K562 (cell line): ENCODE measurements around the gene MEX3D. TPM values are rescaled to one million over a fixed set of nuclear protein-coding genes. Genes with fewer than 3 reads are reported as not detected.
A peak's percentile ranks its signal among the peaks of the same experiment; 100 is the strongest.

Source experiments
- ARNT ChIP-seq, 2 experiments: fragments of 450-650 bp; IDR thresholded peaks; 2 replicates each; pipeline ENCODE4 v1.6.1; 2016; ENCODE audit warnings: mild to moderate bottlenecking in 1 of 2
- CLOCK ChIP-seq: fragments of 250-450 bp; sonication (Bioruptor Pico); IDR thresholded peaks from 2 replicates; pipeline ENCODE4 v1.4.0; 2020; ENCODE audit warnings: mild to moderate bottlenecking, moderate library complexity, borderline replicate concordance
- DLX4 ChIP-seq: fragments of 250-450 bp; sonication (Bioruptor Pico); IDR thresholded peaks from 2 replicates; pipeline ENCODE4 v1.6.1; 2021; ENCODE audit warnings: mild to moderate bottlenecking
- ETV1 ChIP-seq: fragments of 450-650 bp; conservative IDR thresholded peaks from 2 replicates; pipeline ENCODE4 v1.6.1; 2016; ENCODE audit warnings: missing genetic modification characterization, control low read depth, low read depth, missing compliant biosample characterization
- ETV6 ChIP-seq, 3 experiments: fragments of 150-350 bp in 1 of 3; sonication (generic) in 1 of 3; formaldehyde crosslinking in 1 of 3; IDR thresholded peaks; 2 replicates each; pipeline versions ENCODE4 v1.6.1 to v1.8.0; 2014 to 2022; ENCODE audit warnings: borderline replicate concordance in 2 of 3, low read depth in 2 of 3, antibody characterized with exemption in 1 of 3, low read length in 1 of 3, mild to moderate bottlenecking in 1 of 3, missing genetic modification reagents in 1 of 3
- GABPB1 ChIP-seq: sonication (generic); formaldehyde crosslinking; IDR thresholded peaks from 2 replicates; pipeline ENCODE4 v1.8.0; 2022; ENCODE audit warnings: mild to moderate bottlenecking, missing genetic modification reagents
- IFI16 ChIP-seq: fragments of 250-450 bp; sonication (Bioruptor Pico); IDR thresholded peaks from 2 replicates; pipeline ENCODE4 v2.1.2; 2022; ENCODE audit warnings: mild to moderate bottlenecking, inconsistent platforms
- KLF13 ChIP-seq: fragments of 450-650 bp; IDR thresholded peaks from 2 replicates; pipeline ENCODE4 v1.6.1; 2016; ENCODE audit warnings: missing genetic modification characterization, low read depth, mild to moderate bottlenecking, missing compliant biosample characterization, moderate library complexity, borderline replicate concordance
- MIER1 ChIP-seq: fragments of 450-650 bp; IDR thresholded peaks from 2 replicates; pipeline ENCODE4 v1.6.1; 2016; ENCODE audit warnings: antibody characterized with exemption, mild to moderate bottlenecking, low read depth
- NR2C2 ChIP-seq, 2 experiments: fragments of 200-800 bp in 1 of 2; sonication (Bioruptor generic) in 1 of 2; sonication (generic) in 1 of 2; formaldehyde crosslinking in 1 of 2; IDR thresholded peaks; 2 replicates each; pipeline versions ENCODE4 v1.6.1 to v1.8.0; 2016 to 2022; ENCODE audit warnings: mild to moderate bottlenecking in 1 of 2, missing compliant biosample characterization in 1 of 2, missing genetic modification characterization in 1 of 2, missing genetic modification reagents in 1 of 2
- PHTF2 ChIP-seq: fragments of 250-450 bp; sonication (Bioruptor Pico); IDR thresholded peaks from 2 replicates; pipeline ENCODE4 v1.5.0; 2021; ENCODE audit warnings: mild to moderate bottlenecking
- PTBP1 ChIP-seq: fragments of 200-400 bp; formaldehyde crosslinking; IDR thresholded peaks from 2 replicates; pipeline ENCODE4 v1.6.1; 2017; ENCODE audit warnings: low read depth, low read length
- PURB ChIP-seq: sonication (generic); formaldehyde crosslinking; IDR thresholded peaks from 2 replicates; pipeline ENCODE4 v1.9.0; 2021; ENCODE audit warnings: low read depth, mild to moderate bottlenecking, missing genetic modification reagents
- RUNX1 ChIP-seq: sonication (generic); IDR thresholded peaks from 2 replicates; pipeline ENCODE4 v1.6.1; 2016; ENCODE audit warnings: antibody characterized with exemption, low read depth
- SIN3A ChIP-seq, 2 experiments: fragments of 150-350 bp in 1 of 2; IDR thresholded peaks; 2 replicates each; pipeline ENCODE4 v1.6.1; 2011 to 2016; ENCODE audit warnings: borderline replicate concordance in 2 of 2, low read depth in 2 of 2, low read length in 2 of 2, mild to moderate bottlenecking in 2 of 2, moderate library complexity in 2 of 2; ENCODE audit not compliant: control insufficient read depth in 1 of 2
- SPI1 ChIP-seq: IDR thresholded peaks from 2 replicates; pipeline ENCODE4 v1.6.1; 2011; ENCODE audit warnings: low read depth, low read length, control low read depth, borderline replicate concordance
- SRSF1 ChIP-seq: fragments of 200-400 bp; formaldehyde crosslinking; IDR thresholded peaks from 2 replicates; pipeline ENCODE4 v1.6.1; 2017; ENCODE audit warnings: mild to moderate bottlenecking, low read depth, low read length, moderate library complexity
- TGIF2 ChIP-seq: sonication (generic); formaldehyde crosslinking; IDR thresholded peaks from 2 replicates; pipeline ENCODE4 v1.8.1; 2022; ENCODE audit warnings: mild to moderate bottlenecking, missing genetic modification reagents, moderate library complexity
- TOE1 ChIP-seq, 2 experiments: fragments of 450-650 bp in 1 of 2; sonication (generic) in 1 of 2; formaldehyde crosslinking in 1 of 2; IDR thresholded peaks; 2 replicates each; pipeline versions ENCODE4 v1.7.1 to v1.8.0; 2016 to 2022; ENCODE audit warnings: borderline replicate concordance in 2 of 2, mild to moderate bottlenecking in 2 of 2, antibody characterized with exemption in 1 of 2, inconsistent platforms in 1 of 2, low read depth in 1 of 2, missing genetic modification reagents in 1 of 2, moderate library complexity in 1 of 2
- ZNF146 ChIP-seq: IDR thresholded peaks from one replicate; pipeline ENCODE4 v1.6.1; 2018; ENCODE audit warnings: missing compliant biosample characterization; ENCODE audit not compliant: unreplicated experiment
- ZNF263 ChIP-seq: sonication (generic); formaldehyde crosslinking; IDR thresholded peaks from 2 replicates; pipeline ENCODE4 v1.8.0; 2022; ENCODE audit warnings: mild to moderate bottlenecking, missing genetic modification reagents, borderline replicate concordance
- ZNF347 ChIP-seq: fragments of 450-650 bp; formaldehyde crosslinking; IDR thresholded peaks from 2 replicates; pipeline ENCODE4 v1.4.0; 2020; ENCODE audit warnings: low read depth, mild to moderate bottlenecking, moderate library complexity
- ZNF780A ChIP-seq: fragments of 250-450 bp; sonication (Bioruptor Pico); IDR thresholded peaks from 2 replicates; pipeline ENCODE4 v1.5.0; 2021; ENCODE audit warnings: mild to moderate bottlenecking
- ZSCAN29 ChIP-seq: fragments of 450-650 bp; IDR thresholded peaks from 2 replicates; pipeline ENCODE4 v1.6.1; 2017
- polyA plus RNA-seq, 8 experiments: library from polyadenylated mRNA; depleted of rRNA in 4 of 8; stranded (reverse) in 5 of 8; unstranded in 3 of 8; fragments of >200 nt; fragmentation: Nextera tagmentation in 2 of 8; fragmentation: Illumina TruSeq in 1 of 8; extraction: Ambion mirVana in 2 of 8; extraction: Trizol in 1 of 8; gene quantifications; 2 replicates each; pipeline versions ENCODE4 v1.2.1 to v1.2.3, GENCODE V29; 2011 to 2014; ENCODE audit warnings: inconsistent platforms in 1 of 8, missing spikeins in 1 of 8
- total RNA-seq, 7 experiments: library from RNA; depleted of rRNA in 6 of 7; stranded (reverse); fragments of >200 nt in 6 of 7; fragmentation: Illumina TruSeq in 2 of 7; extraction: Trizol in 2 of 7; gene quantifications; 2 replicates each; pipeline versions ENCODE4 v1.2.1 to v1.2.3, GENCODE V29; 2011 to 2021; ENCODE audit warnings: low replicate concordance in 1 of 7

MEX3D gene
- total and polyA plus RNA-seq, 9 of the 15 experiments (the other 6 are each of a cell fraction or from before 2014, with no cell fraction given) = 1.7 to 39.3 (median 5.7) TPM

GRCh38 chr19:1512671-1513498, 55.2 kb downstream of the MEX3D start, which contains the start of gene ADAMTSL5 (continued):
- TF ChIP-seq NR2C2 (CRISPR knock-in tag; IDR thresholded peaks at IDR 0.05) (no peak), NR2C2 (tag; IDR thresholded peaks at IDR 0.05) (no peak; the same call in none of the 2 replicates), DLX4 (CRISPR knock-in tag) (no peak), CLOCK (CRISPR knock-in tag) (no peak), TOE1 (IDR thresholded peaks at IDR 0.05; ENCODE audit: borderline replicate concordance) (peak; percentile 73; the same call in 1 of the 2 replicates), TOE1 (CRISPR knock-in tag; IDR thresholded peaks at IDR 0.05; ENCODE audit: borderline replicate concordance, low read depth) (no peak), MIER1 (0 out of 2 replicates have a peak, but pooled peaks have one; percentile 55), GABPB1 (CRISPR knock-in tag) (peak; percentile 78), TGIF2 (CRISPR knock-in tag) (no peak), ZNF263 (CRISPR knock-in tag) (no peak), ZSCAN29 (no peak), RUNX1 (no peak), KLF13 (0 out of 2 replicates have a peak, but pooled peaks have one; percentile 20), ZNF347 (CRISPR knock-in tag) (no peak), SIN3A (IDR thresholded peaks at IDR 0.05; ENCODE audit: borderline replicate concordance in 2 of 2, control insufficient read depth in 1 of 2, low read depth in 2 of 2, low read length in 2 of 2) (0 out of 4 replicates have a peak, but pooled peaks of 1 of the 2 experiments have one; percentile 39), PURB (CRISPR knock-in tag) (no peak), ZNF146 (no peak), SPI1 (no peak), SRSF1 (no peak), ARNT (IDR thresholded peaks at IDR 0.05) (no peak), ZNF780A (CRISPR knock-in tag) (no peak), ETV1 (tag) (peak; percentile 65), ETV6 (IDR thresholded peaks at IDR 0.05; ENCODE audit: borderline replicate concordance in 1 of 2, low read depth in 2 of 2, low read length in 1 of 2) (no peak), ETV6 (CRISPR knock-in tag; IDR thresholded peaks at IDR 0.05; ENCODE audit: borderline replicate concordance) (no peak), PHTF2 (CRISPR knock-in tag) (no peak), IFI16 (no peak), PTBP1 (0 out of 2 replicates have a peak, but pooled peaks have one; percentile 80)
